NCI-H526 (cell line): ENCODE results near the gene RXRA.
"Not testable (repeated sequence)": the region's sequence is repeated elsewhere in the genome, so short reads cannot be mapped to it uniquely, and the experiment has no call there.

Experiments used
- DNase-seq, 2 experiments: peaks; one replicate each; lab custom pipeline; 2025; lab: John Stamatoyannopoulos, UW

The RXRA gene

DNA sequence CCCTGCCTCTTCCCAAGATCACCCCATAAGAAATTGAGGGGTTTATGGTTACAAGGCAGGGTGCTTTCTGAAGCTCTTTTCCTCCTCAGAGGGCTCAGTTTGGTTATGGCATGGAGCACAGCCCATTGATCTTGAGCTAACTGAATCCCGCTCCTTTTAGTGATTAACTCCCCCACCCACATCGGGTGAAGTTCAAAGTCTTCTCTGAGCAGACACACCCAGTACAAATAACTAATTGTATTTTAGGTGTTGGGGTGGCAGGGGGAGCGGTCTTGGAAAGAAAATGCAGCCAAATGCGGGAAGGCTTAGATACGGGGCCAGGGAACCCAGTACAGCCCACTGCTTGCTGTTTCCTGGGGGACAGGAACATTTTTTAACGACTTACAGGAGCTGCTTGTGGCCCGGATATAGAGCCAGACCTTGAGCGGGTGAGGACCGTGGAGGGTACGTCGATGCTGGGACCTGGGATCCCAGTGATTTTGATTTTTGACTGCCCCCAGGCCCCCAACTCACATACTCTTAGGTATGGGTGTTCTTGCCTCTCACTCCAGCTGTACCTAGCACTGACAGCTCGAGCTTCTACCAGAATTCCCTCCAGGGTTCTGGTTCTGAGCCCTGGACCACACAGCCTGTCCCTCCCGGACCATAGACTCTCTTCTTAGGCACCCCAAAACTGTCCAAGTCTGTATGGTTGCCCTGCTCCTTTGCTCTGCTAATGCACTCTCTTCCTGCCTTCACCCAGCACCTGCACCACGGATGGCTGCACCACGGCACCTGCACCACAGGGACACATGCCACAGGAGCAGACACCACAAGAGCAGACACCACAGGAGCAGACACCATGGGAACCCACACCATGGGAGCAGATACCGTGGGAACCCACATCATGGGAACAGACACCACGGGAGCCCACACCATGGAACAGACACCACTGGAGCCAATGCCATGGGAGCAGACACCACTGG, 18.3 kb upstream of the RXRA start:
- DNase-seq, result no peak

DNA sequence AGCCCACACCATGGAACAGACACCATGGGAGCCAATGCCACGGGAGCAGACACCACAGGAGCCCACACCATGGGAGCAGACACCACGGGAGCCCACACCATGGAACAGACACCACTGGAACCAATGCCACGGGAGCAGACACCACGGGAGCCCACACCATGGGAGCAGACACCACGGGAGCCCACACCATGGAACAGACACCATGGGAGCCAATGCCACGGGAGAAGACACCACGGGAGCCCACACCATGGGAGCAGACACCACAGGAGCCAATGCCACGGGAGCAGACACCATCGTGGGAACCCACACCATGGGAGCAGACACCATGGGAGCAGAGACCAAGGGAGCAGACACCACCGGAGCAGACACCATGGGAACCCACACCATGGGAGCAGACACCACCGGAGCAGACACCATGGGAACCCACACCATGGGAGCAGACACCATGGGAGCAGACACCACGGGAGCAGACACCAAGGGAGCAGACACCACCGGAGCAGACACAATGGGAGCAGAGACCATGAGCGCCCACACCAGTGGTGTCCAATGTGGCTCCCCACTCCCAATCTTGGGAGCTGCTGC, 17.5 kb upstream of the RXRA start:
- DNase-seq, result not testable (repeated sequence)

DNA sequence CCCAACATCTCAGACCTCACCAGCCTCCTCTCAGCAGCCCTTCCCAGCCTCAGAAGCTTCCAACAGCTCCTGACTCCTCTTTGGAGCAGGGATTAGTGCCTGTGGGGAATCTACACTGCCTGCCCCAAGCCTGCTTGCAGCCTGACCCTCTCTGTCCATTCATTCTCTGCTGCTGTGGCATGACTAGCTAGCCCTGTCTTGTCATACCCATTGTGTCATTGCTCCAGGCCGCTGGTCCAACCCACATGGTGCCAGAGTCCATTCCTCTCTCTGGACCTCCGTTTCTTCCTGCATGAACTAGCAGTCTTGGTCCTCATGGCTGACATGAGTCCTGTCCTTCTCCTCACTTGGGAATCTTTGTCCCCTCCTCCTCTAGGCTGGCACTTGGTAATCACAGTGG, 12.8 kb upstream of the RXRA start:
- no peak for DNase-seq

DNA sequence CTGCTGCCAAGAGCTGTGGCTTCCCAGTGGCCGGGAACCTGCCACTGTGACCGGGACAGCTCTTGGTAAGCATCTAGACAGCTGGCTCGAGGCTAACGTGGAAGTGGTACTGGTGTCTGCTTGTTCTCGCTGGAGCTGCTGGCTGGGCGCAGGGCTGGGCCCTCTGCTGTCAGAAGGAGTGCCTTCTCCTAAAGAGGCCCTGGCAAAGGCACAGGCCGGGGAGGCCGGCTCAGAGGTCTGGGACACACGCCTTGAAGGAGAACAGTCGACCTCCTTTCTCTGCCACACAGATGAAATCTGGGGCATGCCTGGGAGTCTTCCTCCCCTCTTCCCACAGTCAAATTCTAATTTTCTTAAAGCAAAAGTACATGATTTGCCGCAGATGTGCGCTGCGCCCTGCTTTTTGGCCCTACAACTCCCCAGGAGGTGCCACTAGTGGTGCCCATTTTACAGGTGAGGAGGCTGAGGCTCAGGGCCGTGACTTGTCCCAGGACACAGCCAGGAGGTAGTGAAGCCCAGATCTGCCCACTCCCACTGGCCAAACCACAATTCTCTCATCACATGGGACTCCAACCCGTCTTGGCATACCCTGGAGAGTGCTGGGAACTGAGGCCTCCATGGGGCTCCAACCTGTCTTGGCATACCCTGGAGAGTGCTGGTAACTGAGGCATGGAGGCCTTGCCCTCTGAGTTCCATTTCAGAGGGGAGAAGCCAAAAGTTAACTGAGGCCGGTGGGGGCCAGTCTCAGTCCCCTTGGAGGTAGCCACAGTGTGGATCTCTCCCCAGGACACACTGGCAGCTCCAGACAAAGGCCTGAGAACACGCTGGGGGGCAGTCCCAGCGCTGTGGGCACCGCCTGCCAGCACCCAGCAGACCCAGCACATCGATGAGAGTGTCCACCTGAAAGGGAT, 12.0 kb upstream of the RXRA start:
- DNase-seq, result no peak

DNA sequence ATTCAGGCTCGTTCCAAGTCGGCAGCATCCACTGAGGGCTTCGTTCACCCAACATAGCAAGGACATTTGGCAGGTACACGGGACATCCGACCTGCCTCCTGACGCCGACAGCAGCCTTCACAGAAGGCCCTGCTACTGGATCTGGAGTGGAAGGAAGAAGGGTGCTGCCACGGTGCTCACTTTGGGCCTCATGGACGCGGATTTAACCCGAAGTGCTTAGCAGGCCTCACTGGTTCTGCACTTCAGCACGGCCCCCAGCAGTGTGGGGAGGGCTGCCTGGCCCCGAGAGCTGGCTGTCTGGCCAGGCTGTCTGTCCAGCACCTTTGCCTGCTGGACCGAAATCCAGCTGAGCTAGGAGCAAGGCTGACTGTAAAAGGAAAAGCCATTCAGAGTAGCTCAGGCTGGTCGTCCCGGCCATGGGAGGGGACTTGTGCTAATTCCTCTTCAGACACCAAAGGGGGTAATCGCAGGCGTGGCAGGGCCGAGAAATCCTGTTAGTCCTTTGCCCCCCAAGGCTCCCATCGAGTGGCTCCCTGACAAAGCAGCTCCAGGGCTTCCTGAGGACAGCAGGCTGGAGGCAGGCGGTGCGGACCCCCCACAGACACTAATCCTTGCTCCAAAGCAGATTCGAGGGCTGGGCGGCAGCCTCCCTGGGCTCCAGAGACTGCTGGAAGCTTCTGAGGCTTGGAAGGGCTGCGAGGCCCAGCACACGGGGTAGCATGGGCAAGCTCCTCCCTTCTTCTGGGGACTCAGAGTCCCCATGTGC, 11.1 kb upstream of the RXRA start:
- no peak for DNase-seq

DNA sequence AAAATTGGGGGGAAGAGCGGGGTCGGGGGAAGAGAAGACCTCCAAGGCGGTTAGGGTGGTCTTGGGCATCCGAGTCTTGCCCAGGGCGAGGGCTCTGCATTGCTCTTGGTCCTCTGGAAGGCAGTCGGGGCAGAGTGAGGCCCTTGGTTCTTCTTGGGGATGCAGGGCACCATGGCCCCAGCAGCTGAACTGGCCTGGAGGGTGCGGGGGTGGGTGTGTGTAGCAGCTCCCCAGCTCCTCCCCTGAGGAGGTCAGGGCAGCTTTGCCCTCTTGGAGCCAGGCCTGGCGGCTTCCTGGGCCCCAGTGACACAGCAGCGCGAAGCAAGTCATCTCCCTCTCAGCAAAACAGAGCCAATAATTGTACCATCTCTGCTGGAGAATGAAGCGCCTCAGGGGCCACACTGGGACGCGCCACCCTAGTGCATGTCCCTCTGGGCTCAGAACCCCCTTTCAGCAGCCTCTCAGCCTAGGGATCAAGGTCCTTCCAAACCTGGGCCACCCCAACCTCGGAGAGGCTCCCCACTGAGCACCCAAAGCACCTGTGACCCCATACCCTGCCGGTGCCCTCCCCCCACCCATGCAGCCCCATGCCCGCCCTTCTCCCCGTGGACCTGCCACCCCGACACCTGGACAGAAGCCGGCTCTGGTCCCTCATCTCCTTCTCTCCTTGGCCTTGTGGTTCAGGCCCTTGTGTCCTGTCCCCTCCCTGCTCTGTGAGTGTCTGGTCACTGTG, 10.4 kb upstream of the RXRA start:
- DNase-seq, result no peak

DNA sequence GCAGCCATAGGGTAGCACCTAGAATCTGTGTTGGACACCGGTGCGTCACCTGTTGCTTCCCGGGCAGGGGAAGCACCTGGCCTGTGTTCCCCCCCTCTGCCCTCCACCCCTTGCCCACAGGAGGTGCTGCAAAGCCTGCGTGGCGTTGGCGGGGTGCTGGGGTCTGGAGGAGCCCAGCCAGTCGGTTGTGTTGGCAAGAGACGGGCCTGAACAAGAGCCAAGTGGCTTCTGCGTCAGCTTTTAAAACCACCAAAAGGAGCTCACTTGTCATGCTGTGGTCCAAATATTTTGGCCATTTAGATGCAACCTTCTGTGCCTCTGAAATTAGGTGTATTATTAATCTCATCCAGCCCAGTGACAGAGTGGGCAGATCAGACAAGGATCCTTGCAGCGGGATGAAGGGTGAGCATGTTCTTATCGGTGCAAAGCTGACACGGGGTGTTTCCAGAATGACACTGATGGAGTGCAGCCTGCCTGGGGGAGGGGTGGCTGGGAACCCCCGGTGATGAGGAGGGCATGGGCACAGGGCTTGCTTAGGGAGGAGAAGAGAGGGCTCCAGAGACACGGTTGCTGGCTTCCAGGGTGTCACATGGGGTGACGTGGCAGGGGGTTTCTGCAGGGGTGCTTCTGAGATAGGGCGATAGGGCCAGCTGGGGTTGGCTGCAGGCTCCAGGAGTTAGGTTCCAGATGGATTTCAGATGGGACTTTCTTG, 9.7 kb upstream of the RXRA start:
- DNase-seq, result no peak

DNA sequence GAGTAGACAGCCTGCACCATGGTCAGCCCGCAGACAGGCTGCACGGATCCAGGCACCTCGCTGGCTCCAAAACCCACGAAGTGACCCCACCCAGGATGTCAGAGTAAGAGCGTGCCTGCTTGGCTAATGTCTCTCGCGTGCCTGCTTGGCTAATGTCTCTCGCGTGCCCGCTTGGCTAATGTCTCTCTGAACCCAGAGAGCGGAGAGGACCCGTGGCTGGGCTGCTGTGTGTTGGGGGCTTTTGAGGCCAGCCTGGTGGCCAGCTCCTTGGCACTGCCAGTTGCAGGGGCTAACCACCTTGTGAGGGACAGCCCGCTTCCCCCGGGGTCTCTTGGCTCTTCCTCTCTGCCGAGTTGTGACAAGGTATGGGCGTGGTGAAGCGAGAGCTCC, 8.9 kb upstream of the RXRA start:
- no peak for DNase-seq

DNA sequence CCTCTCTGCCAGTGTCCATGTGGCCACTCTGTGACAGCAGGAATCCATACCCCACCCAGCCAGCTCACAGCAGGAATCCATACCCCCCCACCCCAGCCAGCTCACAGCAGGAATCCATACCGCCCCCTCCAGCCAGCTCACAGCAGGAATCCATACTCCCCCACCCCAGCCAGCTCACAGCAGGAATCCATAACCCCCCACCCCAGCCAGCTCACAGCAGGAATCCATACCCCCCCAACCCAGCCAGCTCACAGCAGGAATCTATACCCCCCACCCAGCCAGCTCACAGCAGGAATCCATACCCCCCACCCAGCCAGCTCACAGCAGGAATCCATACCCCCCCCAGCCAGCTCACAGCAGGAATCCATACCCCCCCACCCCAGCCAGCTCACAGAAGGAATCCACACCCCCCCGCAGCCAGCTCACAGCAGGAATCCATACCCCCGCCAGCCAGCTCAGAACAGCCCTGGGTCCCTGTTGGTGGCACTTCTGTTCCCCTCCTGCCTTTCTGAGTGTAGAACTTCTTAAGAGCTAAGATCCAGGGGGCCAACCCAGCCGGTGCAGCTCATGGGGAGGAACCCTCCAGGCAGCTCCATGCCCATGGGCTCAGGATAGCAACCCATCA, 8.4 kb upstream of the RXRA start:
- DNase-seq, result no peak

DNA sequence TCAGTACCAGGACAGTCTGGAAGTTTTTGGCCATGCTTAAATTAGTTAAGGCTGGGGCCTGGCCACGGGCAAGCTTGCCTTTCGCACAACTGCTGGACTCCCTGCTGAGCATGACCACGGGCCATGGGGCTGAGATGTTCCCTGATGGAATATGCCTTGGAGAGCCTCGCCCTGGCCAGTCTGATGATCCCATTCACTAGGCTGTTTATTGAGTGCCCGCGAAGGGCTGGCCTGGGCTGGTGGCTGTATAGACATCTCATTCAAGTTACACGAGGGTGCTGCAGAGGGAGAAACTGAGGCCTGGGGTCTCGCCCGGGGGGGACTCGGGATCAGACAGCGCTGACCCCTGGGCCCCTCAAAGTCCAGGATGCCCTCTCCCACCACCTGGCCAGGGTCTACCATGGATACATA, 7.8 kb upstream of the RXRA start:
- DNase-seq, result no peak

DNA sequence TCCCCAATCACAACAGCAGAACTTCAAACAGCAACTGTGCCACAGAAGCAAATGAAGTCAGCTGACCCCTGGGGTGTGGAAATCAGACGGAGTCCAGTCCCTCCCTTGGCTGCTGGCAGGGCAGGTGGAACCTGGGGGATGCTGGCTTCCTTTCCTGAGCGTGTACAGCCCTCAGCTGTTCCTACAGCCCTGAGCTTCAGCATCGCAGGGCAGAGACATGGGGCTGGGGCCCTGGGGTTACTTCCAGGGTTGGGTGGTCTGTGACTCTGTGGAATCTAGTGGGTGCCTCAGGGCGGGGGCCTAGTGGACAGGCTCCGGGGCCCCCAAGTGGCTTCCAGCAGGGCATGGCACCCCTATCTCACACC, 7.3 kb upstream of the RXRA start:
- no peak for DNase-seq

DNA sequence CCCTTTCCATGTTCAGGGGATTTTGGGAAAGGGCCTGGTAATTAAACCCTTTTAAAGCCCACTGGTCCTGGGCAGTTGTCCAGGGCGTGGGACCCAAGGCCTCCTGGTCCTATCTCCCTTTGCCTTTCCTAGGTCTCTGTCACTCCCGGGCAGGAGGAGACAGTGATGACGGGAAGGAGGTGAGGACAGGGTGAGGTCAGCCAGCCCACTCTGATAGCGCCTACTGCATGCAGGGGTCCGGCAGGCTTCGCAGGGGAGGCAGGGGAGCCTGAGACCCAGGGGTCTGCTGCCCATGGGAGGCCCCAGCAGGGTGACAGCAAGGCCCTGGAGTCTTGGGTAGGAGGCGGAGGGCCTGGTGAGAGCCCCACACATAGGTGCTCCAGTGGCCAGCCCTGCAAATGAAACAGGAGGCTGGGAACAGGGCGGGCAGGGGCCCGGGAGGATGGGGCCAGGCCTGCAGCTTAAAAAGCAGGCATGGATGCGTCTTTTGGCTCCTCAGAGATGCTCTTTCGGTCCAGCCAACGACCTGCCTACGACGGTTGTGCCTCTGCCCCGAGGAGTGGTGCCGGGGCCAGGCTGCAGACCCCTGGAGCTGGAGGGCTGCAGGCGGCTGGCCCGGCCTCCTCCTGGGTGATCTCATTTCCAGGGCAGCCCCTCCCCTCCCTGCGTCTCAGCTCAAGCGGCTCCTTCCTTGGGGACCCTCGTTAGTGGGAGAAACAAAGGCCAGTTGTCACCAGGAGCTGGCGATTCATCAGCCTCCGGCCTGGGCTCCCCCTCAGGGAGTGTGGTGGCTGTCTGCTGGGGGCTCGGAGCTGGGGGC, 6.7 kb upstream of the RXRA start:
- DNase-seq, result no peak

DNA sequence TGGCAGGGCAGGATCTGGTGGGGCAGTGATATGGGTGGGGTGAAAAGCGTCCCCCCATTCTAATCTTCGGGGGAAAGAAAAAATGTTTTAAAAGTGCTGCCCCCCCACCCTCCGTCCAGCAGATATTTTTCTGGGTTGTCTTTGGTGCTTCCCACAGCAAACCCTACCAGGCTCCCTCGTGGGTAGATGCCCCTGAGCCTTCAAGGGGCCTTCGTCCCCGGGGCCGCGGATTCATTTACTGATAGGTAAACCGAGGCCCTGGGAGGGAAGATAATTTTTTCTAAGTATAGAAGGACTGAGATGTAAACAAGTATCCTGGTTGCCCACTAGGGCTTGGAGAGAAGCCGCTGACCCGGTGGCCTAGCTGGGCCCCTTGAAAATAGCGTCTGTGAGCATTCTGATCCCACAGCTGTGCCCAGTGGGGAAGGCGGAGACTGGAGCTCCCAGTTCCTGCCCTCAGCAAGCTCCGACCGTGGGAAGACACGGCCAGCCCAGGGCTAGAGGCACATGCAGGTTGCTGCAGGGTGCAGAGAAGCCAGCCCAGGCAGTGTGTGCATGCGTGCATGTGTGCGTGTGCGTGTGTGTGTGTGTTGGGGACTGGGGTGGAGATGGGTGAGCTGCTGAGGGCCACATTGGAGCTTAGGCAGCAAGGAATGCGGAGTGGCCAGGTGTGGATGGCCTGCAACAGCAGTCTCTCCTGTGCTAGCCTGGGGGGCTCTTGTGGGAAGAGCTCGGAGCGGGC, 6.0 kb upstream of the RXRA start:
- DNase-seq, result no peak

DNA sequence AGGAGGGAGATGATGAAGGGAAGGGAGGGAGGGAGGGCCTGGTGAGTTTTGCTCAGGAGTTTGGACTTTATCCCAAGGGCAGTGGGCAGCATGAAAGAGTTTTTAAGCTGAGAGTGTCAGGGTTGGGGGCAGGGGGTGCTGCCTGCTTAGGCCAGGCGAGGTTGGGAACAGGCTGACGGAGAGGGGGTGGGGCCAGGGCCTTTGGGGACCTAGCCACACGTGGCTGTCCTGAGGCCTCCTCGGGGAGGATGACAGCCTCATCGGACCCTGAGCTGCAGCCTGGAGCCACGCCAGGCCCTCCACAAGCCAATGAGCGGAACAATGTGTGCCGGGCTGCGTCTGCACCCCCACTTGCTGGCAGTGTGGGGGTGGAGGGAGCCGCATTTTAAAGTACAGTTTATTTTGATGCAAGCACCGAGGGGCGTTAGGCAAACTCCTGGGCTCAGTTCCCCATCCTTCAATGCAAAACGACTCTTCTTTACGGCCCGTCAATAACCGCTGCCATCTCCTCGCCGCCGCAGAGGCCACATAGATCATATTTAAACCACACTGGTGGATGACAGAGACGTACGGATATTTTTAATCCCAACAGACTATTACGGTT, 5.3 kb upstream of the RXRA start:
- DNase-seq, result no peak

DNA sequence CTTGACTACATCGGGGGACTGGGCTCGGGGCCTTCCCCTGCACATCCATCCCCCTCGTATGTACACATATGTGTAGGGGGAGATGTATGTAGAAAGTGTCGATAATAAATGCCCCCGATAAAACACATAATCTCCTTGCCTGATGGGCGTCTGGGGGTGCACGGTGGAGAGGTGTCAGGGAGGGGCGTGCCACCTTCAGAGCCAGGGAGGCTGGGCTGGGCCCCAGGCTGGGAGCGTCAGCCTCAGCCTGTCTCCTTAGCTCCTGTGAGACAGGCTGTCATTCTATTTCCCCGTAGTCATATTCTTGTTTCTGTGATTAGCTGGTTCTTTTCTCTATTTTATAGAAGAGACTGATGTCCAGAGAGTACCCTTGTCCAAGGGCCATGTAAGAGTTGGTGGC, 4.7 kb upstream of the RXRA start:
- no peak for DNase-seq

DNA sequence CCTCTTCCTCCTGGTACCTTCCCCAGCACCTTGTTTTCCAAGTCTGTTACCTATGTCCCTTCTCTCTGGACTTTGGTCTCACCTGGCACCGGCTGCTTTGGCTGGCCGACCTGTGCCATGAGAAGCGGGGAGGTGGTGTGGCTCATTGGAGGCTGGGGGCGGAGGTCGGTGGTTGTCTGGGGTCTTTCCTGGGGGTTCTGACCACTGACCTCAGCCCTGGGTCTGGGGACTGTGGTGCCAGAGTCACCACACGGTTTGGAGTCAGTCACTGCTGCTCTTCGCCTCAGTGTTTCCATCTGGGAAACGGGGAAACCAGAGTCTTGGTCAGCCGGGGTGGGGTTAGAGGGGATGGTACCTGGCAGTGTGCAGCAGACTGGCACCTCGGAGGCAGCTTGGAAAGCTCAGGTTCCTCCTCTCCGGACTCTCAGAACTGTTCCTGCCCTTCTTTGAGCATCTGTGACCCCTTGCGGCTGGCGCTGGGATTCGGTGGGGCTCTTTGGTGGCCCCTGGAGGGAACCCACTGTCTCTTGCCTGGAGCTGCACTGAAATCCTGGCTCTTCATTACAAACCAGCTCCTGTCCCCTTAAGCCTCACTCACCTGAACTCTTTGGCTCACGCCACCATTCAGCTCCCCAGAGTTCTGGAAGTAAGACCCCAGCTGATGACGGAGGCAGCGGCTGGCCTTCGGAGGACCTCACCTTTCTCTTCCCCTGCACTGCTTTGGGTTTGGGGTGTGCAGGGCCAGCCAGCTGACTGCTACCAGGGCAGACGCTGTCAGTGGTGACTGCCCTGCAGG, 4.1 kb upstream of the RXRA start:
- no peak for DNase-seq

DNA sequence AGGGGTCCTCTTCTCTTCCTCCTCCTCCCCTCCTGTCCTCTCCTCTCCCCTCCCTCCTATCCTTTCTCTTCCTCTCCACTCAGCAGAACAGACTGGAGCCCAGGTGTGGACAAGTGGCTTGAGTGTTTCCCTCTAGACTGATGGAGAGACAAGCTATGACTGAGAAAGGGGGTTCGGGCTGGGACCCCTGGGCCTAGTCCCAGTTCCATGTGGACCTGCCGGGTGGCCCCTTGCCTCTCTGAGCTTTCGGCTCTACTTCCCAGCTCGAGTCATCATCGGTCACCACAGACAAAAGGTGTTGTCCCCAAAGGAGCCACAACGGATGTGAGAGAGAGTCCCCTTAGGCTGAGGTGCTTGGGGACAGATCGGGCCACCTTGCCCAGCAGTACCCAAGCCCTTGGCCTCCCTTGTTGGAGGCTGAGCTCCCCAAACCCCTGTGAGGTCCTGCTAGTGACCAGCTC, 3.4 kb upstream of the RXRA start:
- DNase-seq, result no peak
